HS-5 (cell line): ENCODE results near the gene TTC28.
A peak's percentile ranks its signal among the peaks of the same experiment; 100 is the strongest.

Experiments used
- DNase-seq: peaks from one replicate; pipeline ENCODE4 v3.0.0-alpha.2; 2012; ENCODE audit warnings: low read depth

TTC28 gene

GRCh38 chr22:27961680-27962079 lies 718.0 kb downstream of the TTC28 start:
- DNase-seq, result no peak

DNA sequence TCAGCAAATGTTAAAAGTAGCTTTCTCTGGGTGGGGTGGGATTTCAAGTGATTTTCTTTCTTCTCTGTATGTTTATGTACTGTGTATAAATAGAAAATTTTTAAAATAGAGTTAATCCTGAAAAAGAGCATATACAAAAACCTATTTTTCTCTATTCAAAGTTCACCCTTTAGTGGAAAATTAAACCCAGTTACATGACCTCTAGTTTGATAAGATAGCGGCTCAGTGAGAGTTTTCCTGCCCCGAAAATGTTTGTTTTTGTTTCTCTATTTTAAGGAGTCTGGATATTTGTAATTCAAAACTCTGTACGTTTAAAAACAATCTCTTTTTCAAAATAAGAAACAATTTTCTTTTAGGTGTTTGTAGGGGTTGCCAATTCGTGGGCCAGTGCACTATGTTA lies 718.5 kb downstream of the TTC28 start:
- no peak for DNase-seq

GRCh38 chr22:27959335-27960090 lies 720.1 kb downstream of the TTC28 start:
- DNase-seq, result no peak

DNA sequence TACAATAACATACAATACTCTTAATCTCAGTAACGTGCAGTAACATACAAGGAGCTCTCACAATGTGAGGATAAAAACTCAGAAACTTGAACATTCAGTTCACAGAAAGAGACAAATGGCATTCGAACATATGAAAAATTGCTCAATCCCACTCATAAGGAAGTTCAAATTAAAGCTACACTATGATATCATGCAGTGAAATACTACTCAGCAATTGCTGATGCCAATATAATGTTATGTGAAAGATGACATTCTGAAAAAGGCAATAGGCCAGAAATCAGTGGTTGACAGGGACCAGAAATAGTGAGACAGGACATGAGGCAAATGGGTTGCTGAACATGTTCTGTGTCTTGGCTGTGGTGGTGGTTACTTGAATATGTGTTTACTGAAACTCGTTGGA lies 726.9 kb downstream of the TTC28 start:
- no peak for DNase-seq

DNA sequence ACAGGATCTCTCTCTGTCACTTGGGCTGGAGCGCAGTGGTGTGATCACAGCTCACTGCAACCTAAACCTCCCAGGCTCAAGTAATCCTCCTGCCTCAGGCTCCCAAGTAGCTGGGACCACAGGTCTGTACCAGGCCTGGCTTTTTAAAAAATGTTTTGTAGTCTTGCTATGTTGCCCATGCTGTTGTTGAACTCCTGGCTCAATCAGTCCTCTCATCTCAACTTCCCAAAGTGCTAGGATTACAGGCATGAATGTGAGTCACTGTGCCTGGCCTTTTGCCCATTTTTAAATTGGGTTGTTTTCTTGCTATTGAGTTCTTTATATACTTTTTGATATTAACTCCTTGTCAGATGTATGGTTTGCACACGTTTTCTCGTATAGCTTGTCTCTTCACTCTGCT lies 727.5 kb downstream of the TTC28 start:
- peak; percentile 29 for DNase-seq

DNA sequence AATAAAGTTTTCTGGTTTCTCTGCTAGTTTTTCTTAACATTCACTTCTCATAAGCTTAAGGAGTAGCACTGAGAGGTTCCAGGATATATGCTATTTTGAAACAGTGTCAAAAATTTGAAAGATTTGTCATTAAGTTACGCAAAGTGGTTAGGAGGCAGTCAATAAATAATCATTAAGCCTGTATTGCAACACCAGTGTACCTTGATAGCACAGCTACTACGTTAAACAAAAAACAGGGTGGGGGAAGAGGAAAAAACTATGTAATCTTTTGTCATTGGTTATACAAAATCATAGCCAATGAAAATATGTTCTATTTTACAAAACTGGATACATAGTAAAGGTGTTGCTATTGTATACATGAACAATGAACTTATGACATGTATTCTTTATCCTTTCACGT lies 730.2 kb downstream of the TTC28 start:
- DNase-seq, result no peak

- DNase-seq, result no peak
Measured at GRCh38 chr22:27948569-27948968, 731.1 kb downstream of the TTC28 start.

DNA sequence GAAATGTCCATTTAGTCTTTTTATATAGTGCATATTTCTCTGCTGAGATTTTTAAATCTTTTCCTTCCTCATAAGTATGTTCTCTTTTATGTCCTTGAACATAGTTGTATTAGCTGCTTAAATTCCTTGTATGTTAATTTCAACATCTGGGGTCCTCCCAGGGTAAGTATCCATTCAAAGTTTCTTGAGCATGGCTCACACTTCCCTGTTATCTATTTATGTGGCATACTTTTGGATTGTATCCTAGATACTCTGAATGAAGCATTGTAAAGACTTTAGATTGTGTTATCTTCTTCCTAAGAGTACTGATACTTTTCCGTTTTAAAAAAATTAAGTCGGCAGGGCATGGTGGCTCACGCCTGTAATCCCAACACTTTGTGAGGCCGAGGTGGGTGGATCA lies 732.2 kb downstream of the TTC28 start:
- no peak for DNase-seq

DNA sequence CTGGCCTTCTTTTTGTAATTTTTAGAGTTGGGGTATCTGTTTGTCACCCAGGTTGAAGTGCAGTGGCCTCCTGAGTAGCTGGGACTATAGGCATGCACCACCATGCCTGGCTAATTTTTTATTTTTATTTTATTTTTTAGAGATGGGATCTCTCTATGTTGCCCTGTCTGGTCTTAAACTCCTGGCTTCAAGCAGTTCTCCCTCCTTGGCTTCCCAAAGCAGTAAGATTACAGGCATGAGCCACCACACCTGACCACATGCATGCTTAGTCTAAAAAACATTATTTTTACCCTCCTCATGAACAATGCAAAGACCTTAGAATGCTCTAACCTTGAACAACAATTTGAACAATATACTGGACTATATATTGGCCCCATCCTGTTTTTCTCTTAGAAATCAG lies 738.5 kb downstream of the TTC28 start:
- DNase-seq, result no peak

GRCh38 chr22:27937453-27937852 lies 742.2 kb downstream of the TTC28 start:
- DNase-seq, result no peak

DNA sequence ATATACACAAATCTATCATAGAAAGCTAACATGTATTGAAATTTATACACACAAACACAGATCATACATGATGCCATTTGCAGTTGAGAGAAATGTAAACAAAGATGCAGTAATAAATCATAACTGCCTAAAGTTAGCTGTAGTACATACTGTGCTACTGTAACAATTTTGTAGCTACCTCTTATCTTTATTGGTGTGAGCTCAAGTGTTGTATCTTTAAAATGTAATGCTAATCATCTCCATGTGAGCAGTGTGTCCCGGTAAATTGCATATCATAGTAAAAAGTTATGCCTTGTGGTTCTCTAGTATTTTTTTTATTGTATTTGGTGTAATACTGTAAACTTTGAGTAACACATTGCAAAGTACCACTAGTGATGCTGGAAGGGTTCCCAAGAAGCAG lies 743.7 kb downstream of the TTC28 start:
- DNase-seq, result no peak

GRCh38 chr22:27934069-27934468 lies 745.6 kb downstream of the TTC28 start:
- no peak for DNase-seq

GRCh38 chr22:27933186-27933983 lies 746.3 kb downstream of the TTC28 start:
- no peak for DNase-seq

DNA sequence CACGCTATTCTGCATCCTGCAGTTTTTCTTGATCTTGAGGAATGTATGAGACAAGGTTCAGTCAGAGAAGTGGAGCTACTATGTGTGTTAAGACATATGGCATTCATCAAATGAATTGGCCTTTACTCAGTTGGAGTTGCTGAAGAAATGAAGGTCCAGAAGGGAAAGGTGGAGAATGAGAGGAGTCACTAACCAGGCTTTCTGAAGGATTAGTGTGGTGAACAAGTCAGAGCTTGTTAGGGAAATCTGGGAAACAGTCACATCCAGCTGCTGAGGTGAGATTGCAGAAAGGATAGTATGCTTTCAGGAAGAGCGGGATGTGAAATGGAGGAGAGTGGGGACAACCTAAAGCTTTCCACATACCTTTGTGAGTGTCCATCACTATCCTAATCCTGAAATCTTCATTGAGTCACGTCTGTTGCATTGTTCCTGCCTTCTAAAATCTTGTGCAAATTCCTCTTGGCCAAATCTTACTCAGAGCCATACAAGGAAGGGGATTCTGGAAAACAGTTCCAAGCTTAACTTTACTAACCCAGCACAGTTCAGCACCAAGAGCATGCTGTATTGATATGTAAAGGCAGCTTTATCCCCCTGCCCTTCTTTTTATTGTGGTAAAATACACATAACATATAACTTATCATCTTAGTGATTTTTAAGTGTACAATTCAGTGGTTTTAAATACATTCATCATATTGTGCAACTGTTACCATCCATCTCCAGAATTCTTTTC lies 749.1 kb downstream of the TTC28 start:
- peak; percentile 37 for DNase-seq
